GM21576 (cell line): ENCODE data around the gene COL11A2.

Source experiments
- ATAC-seq: cut with Tn5 transposase; IDR thresholded peaks from one replicate; pipeline ENCODE4 v1.9.1; 2021; ENCODE audit warnings: mild to moderate bottlenecking, moderate library complexity; ENCODE audit not compliant: unreplicated experiment

The COL11A2 gene

GRCh38 chr6:33172688-33173534, 19.4 kb downstream of the COL11A2 start:
- no peak for ATAC-seq

- ATAC-seq: no peak
Observed at GRCh38 chr6:33171880-33172687, 20.2 kb downstream of the COL11A2 start.

- no peak for ATAC-seq
Observed at GRCh38 chr6:33171016-33171879, 21.0 kb downstream of the COL11A2 start.

- no peak for ATAC-seq
Observed at GRCh38 chr6:33170176-33171015, 21.9 kb downstream of the COL11A2 start.

GRCh38 chr6:33169291-33170175, 22.7 kb downstream of the COL11A2 start:
- no peak for ATAC-seq

GRCh38 chr6:33168639-33169038, 23.6 kb downstream of the COL11A2 start:
- no peak for ATAC-seq

- no peak for ATAC-seq
Observed at GRCh38 chr6:33168284-33168601, 24.0 kb downstream of the COL11A2 start.

GRCh38 chr6:33167374-33168283, 24.6 kb downstream of the COL11A2 start:
- ATAC-seq: no peak

- ATAC-seq: no peak
Observed at GRCh38 chr6:33166811-33167210, 25.5 kb downstream of the COL11A2 start.

GRCh38 chr6:33166363-33166762, 25.9 kb downstream of the COL11A2 start:
- ATAC-seq: no peak

- no peak for ATAC-seq
Observed at GRCh38 chr6:33165581-33166258, 26.5 kb downstream of the COL11A2 start.

GRCh38 chr6:33164665-33165373, 27.4 kb downstream of the COL11A2 start:
- ATAC-seq: no peak

GRCh38 chr6:33164176-33164575, 28.1 kb downstream of the COL11A2 start:
- ATAC-seq: no peak

- no peak for ATAC-seq
Observed at GRCh38 chr6:33163540-33163939, 28.7 kb downstream of the COL11A2 start.

GRCh38 chr6:33161354-33162331, 30.6 kb downstream of the COL11A2 start:
- peak; percentile 62 for ATAC-seq
